HepG2 (cell line): ENCODE results near the gene UBQLN1. TPM values are rescaled to one million over a fixed set of nuclear protein-coding genes. Genes with fewer than 3 reads are reported as not detected.

Experiments used
- ERF ChIP-seq: IDR thresholded peaks from 2 replicates; pipeline ENCODE4 v1.6.1; 2018; ENCODE audit warnings: missing biosample characterization, missing genetic modification reagents
- GABPA ChIP-seq, 2 experiments: IDR thresholded peaks; 2 replicates each; pipeline ENCODE4 v1.6.1; 2011 to 2016; ENCODE audit warnings: low read depth in 2 of 2, low read length in 1 of 2, missing biosample characterization in 1 of 2, missing genetic modification characterization in 1 of 2
- KDM2A ChIP-seq: sonication (generic); formaldehyde crosslinking; IDR thresholded peaks from 2 replicates; pipeline ENCODE4 v1.4.0; 2020; ENCODE audit warnings: low read depth, missing genetic modification reagents, borderline replicate concordance
- KDM6A ChIP-seq: IDR thresholded peaks from 2 replicates; pipeline ENCODE4 v1.6.1; 2016; ENCODE audit warnings: low read depth
- MTA1 ChIP-seq: sonication (generic); formaldehyde crosslinking; IDR thresholded peaks from 2 replicates; pipeline ENCODE4 v1.4.0; 2020; ENCODE audit warnings: missing genetic modification reagents, mild to moderate bottlenecking, borderline replicate concordance
- NCOA5 ChIP-seq: sonication (generic); formaldehyde crosslinking; IDR thresholded peaks from 2 replicates; pipeline ENCODE4 v1.4.0; 2020; ENCODE audit warnings: missing genetic modification reagents
- PTBP1 ChIP-seq: fragments of 200-400 bp; formaldehyde crosslinking; IDR thresholded peaks from 2 replicates; pipeline ENCODE4 v1.6.1; 2018; ENCODE audit warnings: low read length, low read depth; ENCODE audit not compliant: poor library complexity, severe bottlenecking
- SOX5 ChIP-seq: IDR thresholded peaks from 2 replicates; pipeline ENCODE4 v1.6.1; 2016; ENCODE audit warnings: borderline replicate concordance
- SPEN ChIP-seq: sonication (generic); formaldehyde crosslinking; IDR thresholded peaks from 2 replicates; pipeline ENCODE4 v1.5.1; 2020; ENCODE audit warnings: low read depth, mild to moderate bottlenecking, missing genetic modification reagents
- SRSF4 ChIP-seq: fragments of 200-400 bp; formaldehyde crosslinking; IDR thresholded peaks from one replicate; pipeline ENCODE4 v1.6.1; 2018; ENCODE audit warnings: mild to moderate bottlenecking, low read depth, low read length, moderate library complexity; ENCODE audit not compliant: poor library complexity, severe bottlenecking
- TBX3 ChIP-seq: fragments of 450-650 bp; IDR thresholded peaks from 2 replicates; pipeline ENCODE4 v1.6.1; 2017; ENCODE audit warnings: antibody characterized with exemption, mild to moderate bottlenecking, inconsistent platforms, borderline replicate concordance
- YEATS4 ChIP-seq: sonication (generic); formaldehyde crosslinking; IDR thresholded peaks from 2 replicates; pipeline ENCODE4 v1.4.0; 2020; ENCODE audit warnings: missing genetic modification reagents, borderline replicate concordance
- ZBTB38 ChIP-seq: sonication (generic); formaldehyde crosslinking; IDR thresholded peaks from 2 replicates; pipeline ENCODE4 v1.5.1; 2020; ENCODE audit warnings: mild to moderate bottlenecking, missing genetic modification reagents
- ZFP37 ChIP-seq: sonication (generic); formaldehyde crosslinking; IDR thresholded peaks from 2 replicates; pipeline ENCODE4 v1.4.0; 2020; ENCODE audit warnings: missing genetic modification reagents, borderline replicate concordance
- ZFP41 ChIP-seq: sonication (generic); formaldehyde crosslinking; IDR thresholded peaks from 2 replicates; pipeline ENCODE4 v1.4.0; 2020; ENCODE audit warnings: mild to moderate bottlenecking, missing genetic modification reagents, borderline replicate concordance
- ZFP62 ChIP-seq: sonication (generic); formaldehyde crosslinking; IDR thresholded peaks from 2 replicates; pipeline ENCODE4 v1.4.0; 2020; ENCODE audit warnings: missing genetic modification reagents
- ZFX ChIP-seq: sonication (generic); formaldehyde crosslinking; IDR thresholded peaks from 2 replicates; pipeline ENCODE4 v1.4.0; 2020; ENCODE audit warnings: mild to moderate bottlenecking, low read depth, missing genetic modification reagents, moderate library complexity
- ZNF24 ChIP-seq: fragments of 450-650 bp; IDR thresholded peaks from 2 replicates; pipeline ENCODE4 v1.6.1; 2017; ENCODE audit warnings: antibody characterized with exemption, mild to moderate bottlenecking
- ZNF572 ChIP-seq: sonication (generic); formaldehyde crosslinking; IDR thresholded peaks from 2 replicates; pipeline ENCODE4 v1.5.1; 2020; ENCODE audit warnings: mild to moderate bottlenecking, missing genetic modification reagents
- ZNF703 ChIP-seq: sonication (generic); formaldehyde crosslinking; IDR thresholded peaks from 2 replicates; pipeline ENCODE4 v1.5.1; 2020; ENCODE audit warnings: missing genetic modification reagents, mild to moderate bottlenecking, moderate library complexity, borderline replicate concordance
- ZNF816 ChIP-seq: sonication (generic); formaldehyde crosslinking; IDR thresholded peaks from 2 replicates; pipeline ENCODE4 v1.8.0; 2022; ENCODE audit warnings: missing genetic modification reagents, mild to moderate bottlenecking, borderline replicate concordance
- ZNF878 ChIP-seq: sonication (generic); formaldehyde crosslinking; IDR thresholded peaks from 2 replicates; pipeline ENCODE4 v1.8.1; 2023; ENCODE audit warnings: mild to moderate bottlenecking, missing genetic modification reagents, moderate library complexity
- polyA plus RNA-seq, 8 experiments: library from polyadenylated mRNA; depleted of rRNA in 3 of 8; stranded (reverse) in 7 of 8; unstranded in 1 of 8; fragments of >200 nt; fragmentation: Illumina TruSeq in 4 of 8; extraction: Trizol in 4 of 8; gene quantifications; 2 replicates each; pipeline versions ENCODE4 v1.2.1 to v1.2.3, GENCODE V29; 2011 to 2016; ENCODE audit warnings: low read depth in 4 of 8, missing spikeins in 1 of 8, mixed read lengths in 1 of 8; ENCODE audit not compliant: insufficient read depth in 1 of 8
- total RNA-seq, 5 experiments: library from RNA; depleted of rRNA; stranded (reverse); fragments of >200 nt; fragmentation: Illumina TruSeq; extraction: Trizol; gene quantifications; 2 replicates each; pipeline ENCODE4 v1.2.3, GENCODE V29; 2016; ENCODE audit warnings: low read depth in 1 of 5
- TF ChIP-seq, protein P1 (sequence below): sonication (generic); formaldehyde crosslinking; IDR thresholded peaks from 2 replicates; pipeline ENCODE4 v1.8.0; 2023; ENCODE audit warnings: mild to moderate bottlenecking, missing genetic modification reagents
- TF ChIP-seq, protein P2 (sequence below): sonication (generic); formaldehyde crosslinking; IDR thresholded peaks from 2 replicates; pipeline ENCODE4 v1.4.0; 2020; ENCODE audit warnings: mild to moderate bottlenecking, missing genetic modification reagents
- TF ChIP-seq, protein P3 (sequence below): sonication (generic); formaldehyde crosslinking; IDR thresholded peaks from 2 replicates; pipeline ENCODE4 v1.5.1; 2020; ENCODE audit warnings: mild to moderate bottlenecking, moderate library complexity, missing genetic modification reagents

The UBQLN1 gene
- total and polyA plus RNA-seq, 2 of the 13 experiments (the other 11 are each of a cell fraction or from before 2014, with no cell fraction given) = 78.1 to 83.8 TPM

DNA sequence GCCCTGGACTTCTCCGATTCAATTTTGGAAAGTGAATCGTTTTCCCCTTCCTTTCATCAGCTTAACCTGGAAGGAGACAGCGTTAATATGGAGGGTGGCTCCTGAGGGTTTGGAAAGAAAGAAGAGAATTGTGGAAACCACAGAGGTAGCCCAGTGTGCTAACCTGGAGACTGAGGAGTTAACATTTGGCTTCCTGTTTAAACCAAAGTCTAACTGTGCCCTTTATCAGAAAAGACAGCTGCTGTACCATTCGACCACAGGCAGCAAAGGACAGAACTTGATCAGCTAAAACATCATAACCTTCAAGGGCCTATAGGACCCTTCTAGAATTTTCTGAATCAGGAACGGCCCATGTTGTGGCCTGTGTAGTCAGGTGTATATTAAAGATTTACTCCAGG lies 84.1 kb downstream of the UBQLN1 start (continued):
- TF ChIP-seq KDM6A (0 out of 2 replicates have a peak, but pooled peaks have one; percentile 13), GABPA (IDR thresholded peaks at IDR 0.05; ENCODE audit: low read depth, low read length) (no peak), GABPA (CRISPR knock-in tag; IDR thresholded peaks at IDR 0.05; ENCODE audit: low read depth) (peak; percentile 36; the same call in 1 of the 2 replicates), ERF (CRISPR knock-in tag) (no peak), TBX3 (no peak), ZNF816 (CRISPR knock-in tag) (no peak), ZFP37 (CRISPR knock-in tag) (no peak), NCOA5 (CRISPR knock-in tag) (no peak), ZNF878 (CRISPR knock-in tag) (peak; percentile 68; the same call in 1 of the 2 replicates), SRSF4 (no peak), YEATS4 (CRISPR knock-in tag) (no peak), ZBTB38 (no peak), PTBP1 (no peak), ZFP41 (no peak), ZNF24 (no peak), ZNF572 (CRISPR knock-in tag) (no peak), ZFX (CRISPR knock-in tag) (0 out of 2 replicates have a peak, but pooled peaks have one; percentile 26), MTA1 (CRISPR knock-in tag) (no peak), KDM2A (CRISPR knock-in tag) (no peak), SOX5 (CRISPR knock-in tag) (no peak), SPEN (CRISPR knock-in tag) (peak; percentile 35; the same call in 1 of the 2 replicates), ZNF703 (CRISPR knock-in tag) (no peak), ZFP62 (CRISPR knock-in tag) (no peak)
- TF ChIP-seq, protein P1, sequence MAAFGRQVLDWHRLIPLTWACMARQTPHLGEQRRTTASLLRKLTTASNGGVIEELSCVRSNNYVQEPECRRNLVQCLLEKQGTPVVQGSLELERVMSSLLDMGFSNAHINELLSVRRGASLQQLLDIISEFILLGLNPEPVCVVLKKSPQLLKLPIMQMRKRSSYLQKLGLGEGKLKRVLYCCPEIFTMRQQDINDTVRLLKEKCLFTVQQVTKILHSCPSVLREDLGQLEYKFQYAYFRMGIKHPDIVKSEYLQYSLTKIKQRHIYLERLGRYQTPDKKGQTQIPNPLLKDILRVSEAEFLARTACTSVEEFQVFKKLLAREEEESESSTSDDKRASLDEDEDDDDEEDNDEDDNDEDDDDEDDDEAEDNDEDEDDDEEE = no peak
- TF ChIP-seq, protein P2, sequence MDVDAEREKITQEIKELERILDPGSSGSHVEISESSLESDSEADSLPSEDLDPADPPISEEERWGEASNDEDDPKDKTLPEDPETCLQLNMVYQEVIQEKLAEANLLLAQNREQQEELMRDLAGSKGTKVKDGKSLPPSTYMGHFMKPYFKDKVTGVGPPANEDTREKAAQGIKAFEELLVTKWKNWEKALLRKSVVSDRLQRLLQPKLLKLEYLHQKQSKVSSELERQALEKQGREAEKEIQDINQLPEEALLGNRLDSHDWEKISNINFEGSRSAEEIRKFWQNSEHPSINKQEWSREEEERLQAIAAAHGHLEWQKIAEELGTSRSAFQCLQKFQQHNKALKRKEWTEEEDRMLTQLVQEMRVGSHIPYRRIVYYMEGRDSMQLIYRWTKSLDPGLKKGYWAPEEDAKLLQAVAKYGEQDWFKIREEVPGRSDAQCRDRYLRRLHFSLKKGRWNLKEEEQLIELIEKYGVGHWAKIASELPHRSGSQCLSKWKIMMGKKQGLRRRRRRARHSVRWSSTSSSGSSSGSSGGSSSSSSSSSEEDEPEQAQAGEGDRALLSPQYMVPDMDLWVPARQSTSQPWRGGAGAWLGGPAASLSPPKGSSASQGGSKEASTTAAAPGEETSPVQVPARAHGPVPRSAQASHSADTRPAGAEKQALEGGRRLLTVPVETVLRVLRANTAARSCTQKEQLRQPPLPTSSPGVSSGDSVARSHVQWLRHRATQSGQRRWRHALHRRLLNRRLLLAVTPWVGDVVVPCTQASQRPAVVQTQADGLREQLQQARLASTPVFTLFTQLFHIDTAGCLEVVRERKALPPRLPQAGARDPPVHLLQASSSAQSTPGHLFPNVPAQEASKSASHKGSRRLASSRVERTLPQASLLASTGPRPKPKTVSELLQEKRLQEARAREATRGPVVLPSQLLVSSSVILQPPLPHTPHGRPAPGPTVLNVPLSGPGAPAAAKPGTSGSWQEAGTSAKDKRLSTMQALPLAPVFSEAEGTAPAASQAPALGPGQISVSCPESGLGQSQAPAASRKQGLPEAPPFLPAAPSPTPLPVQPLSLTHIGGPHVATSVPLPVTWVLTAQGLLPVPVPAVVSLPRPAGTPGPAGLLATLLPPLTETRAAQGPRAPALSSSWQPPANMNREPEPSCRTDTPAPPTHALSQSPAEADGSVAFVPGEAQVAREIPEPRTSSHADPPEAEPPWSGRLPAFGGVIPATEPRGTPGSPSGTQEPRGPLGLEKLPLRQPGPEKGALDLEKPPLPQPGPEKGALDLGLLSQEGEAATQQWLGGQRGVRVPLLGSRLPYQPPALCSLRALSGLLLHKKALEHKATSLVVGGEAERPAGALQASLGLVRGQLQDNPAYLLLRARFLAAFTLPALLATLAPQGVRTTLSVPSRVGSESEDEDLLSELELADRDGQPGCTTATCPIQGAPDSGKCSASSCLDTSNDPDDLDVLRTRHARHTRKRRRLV = no peak
- TF ChIP-seq, protein P3, sequence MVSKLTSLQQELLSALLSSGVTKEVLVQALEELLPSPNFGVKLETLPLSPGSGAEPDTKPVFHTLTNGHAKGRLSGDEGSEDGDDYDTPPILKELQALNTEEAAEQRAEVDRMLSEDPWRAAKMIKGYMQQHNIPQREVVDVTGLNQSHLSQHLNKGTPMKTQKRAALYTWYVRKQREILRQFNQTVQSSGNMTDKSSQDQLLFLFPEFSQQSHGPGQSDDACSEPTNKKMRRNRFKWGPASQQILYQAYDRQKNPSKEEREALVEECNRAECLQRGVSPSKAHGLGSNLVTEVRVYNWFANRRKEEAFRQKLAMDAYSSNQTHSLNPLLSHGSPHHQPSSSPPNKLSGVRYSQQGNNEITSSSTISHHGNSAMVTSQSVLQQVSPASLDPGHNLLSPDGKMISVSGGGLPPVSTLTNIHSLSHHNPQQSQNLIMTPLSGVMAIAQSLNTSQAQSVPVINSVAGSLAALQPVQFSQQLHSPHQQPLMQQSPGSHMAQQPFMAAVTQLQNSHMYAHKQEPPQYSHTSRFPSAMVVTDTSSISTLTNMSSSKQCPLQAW (CRISPR knock-in tag) = no peak
